BLaER1 treated with 17β-estradiol and CSF1 and Interleukin-3, amounts not matched to agents 10 nM and 100 nM (cell line): ENCODE data around the gene IFT80.

Source experiments
- H3K27ac ChIP-seq, 11 experiments: shearing (Covaris generic); formaldehyde crosslinking; 2 replicates each; pipeline ENCODE4 v1.8.1; 2022
- H3K27me3 ChIP-seq, 11 experiments: shearing (Covaris generic); formaldehyde crosslinking; 2 replicates each; pipeline ENCODE4 v1.8.1; 2022
- H3K36me3 ChIP-seq, 11 experiments: shearing (Covaris generic); formaldehyde crosslinking; 2 replicates each; pipeline ENCODE4 v1.8.1; 2022
- H3K4me1 ChIP-seq, 10 experiments: shearing (Covaris generic); formaldehyde crosslinking; 2 replicates each; pipeline ENCODE4 v1.8.1; 2022
- H3K4me2 ChIP-seq, 11 experiments: shearing (Covaris generic); formaldehyde crosslinking; 2 replicates each; pipeline ENCODE4 v1.8.1; 2022
- H3K4me3 ChIP-seq, 10 experiments: shearing (Covaris generic); formaldehyde crosslinking; 2 replicates each; pipeline ENCODE4 v1.8.1; 2022
- H3K9ac ChIP-seq, 11 experiments: shearing (Covaris generic); formaldehyde crosslinking; 2 replicates each; pipeline ENCODE4 v1.8.1; 2022
- H3K9me3 ChIP-seq, 11 experiments: shearing (Covaris generic); formaldehyde crosslinking; replicated peaks in 1 of 11; 2 replicates each; pipeline ENCODE4 v1.8.1; 2022
- H4K20me1 ChIP-seq, 11 experiments: shearing (Covaris generic); formaldehyde crosslinking; 2 replicates each; pipeline ENCODE4 v1.8.1; 2022
- Cebpa-rat ChIP-seq, 11 experiments: shearing (Covaris generic); IDR thresholded peaks; 2 replicates each; pipeline ENCODE4 v1.8.1; 2022

IFT80 gene

GRCh38 chr3:160227419-160227818, 171.6 kb downstream of the IFT80 start:
- no peak overlapping the region for H3K9ac ChIP-seq
- peaks cover 35 to 53% (median 42%) of the 10 kb centered on the region in 11 experiments for H3K27me3 ChIP-seq
- H3K27ac ChIP-seq = no peak overlapping the region
- H3K36me3 ChIP-seq = no peaks in the 10 kb centered on the region
- H3K9me3 ChIP-seq = peaks cover 0 to 7% (median 0%) of the 10 kb centered on the region in 11 experiments; a peak in 2 of 22 replicates
- peaks cover 0 to 14% (median 8%) of the 10 kb centered on the region in 10 experiments; a peak in 17 of 20 replicates for H3K4me1 ChIP-seq
- no peak overlapping the region for H3K4me2 ChIP-seq
- TF ChIP-seq Cebpa-rat (IDR thresholded peaks at IDR 0.05) = no peak
- H3K4me3 ChIP-seq = no peak overlapping the region
- peaks cover 0 to 5% (median 0%) of the 10 kb centered on the region in 11 experiments; a peak in 2 of 22 replicates for H4K20me1 ChIP-seq

DNA sequence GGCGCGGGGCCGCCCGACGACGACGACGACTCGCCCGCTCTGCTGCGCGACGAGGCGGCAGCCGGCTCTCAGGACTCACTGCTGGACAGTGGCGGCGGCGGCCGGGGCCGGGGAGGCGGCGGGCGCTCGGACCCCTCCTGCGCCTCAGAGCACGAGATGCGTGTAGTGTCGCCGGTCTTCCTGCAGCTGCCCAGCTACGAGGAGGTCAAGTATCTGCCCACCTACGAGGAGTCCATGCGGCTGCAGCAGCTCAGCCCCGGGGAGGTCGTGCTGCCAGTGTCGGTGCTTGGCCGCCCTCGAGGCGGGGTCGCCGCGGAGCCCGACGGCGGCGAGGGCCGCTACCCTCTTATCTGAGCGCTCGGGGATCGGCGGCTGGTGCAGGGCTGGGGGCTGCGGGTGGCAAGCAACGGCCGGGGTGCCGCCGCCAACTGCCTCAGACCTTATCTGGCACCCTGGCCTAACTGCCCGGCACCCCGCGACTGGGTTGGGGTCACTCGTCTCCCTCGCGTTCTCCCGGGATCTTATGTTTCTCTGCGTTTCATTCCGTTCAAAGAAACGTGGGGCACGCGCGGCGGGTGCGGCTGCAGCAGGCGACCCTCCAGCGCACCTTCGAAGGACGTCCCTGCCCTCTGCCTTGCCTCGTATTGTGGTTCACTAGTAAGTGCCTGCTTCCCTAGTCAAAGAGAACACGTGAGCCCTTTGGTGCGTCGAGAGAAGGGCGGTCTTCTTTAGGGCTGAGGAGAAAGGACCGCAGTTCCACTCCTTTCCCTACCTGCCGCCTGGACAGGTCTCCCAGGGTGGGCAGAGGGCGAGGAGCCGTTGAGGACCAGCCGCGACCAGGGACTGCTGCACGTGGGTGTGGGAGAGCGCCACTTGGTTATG, 172.8 kb downstream of the IFT80 start:
- H3K4me2 ChIP-seq = peak overlapping the region; percentile 95 to 100 (median 98)
- no peak overlapping the region for H3K27ac ChIP-seq
- H3K36me3 ChIP-seq = no peaks in the 10 kb centered on the region
- TF ChIP-seq Cebpa-rat (IDR thresholded peaks at IDR 0.05) = no peak
- peaks cover 0 to 5% (median 0%) of the 10 kb centered on the region in 11 experiments; a peak in 2 of 22 replicates for H4K20me1 ChIP-seq
- peak overlapping the region in 8 of 11 experiments; percentile 53 to 79 (median 70); a peak in 8 of 22 replicates for H3K9ac ChIP-seq
- H3K27me3 ChIP-seq = peaks cover 35 to 53% (median 42%) of the 10 kb centered on the region in 11 experiments
- H3K4me1 ChIP-seq = peaks cover 0 to 14% (median 8%) of the 10 kb centered on the region in 10 experiments; a peak in 17 of 20 replicates
- H3K4me3 ChIP-seq = peak overlapping the region; percentile 63 to 79 (median 70)
- peaks cover 0 to 7% (median 0%) of the 10 kb centered on the region in 11 experiments; a peak in 2 of 22 replicates for H3K9me3 ChIP-seq

GRCh38 chr3:160225176-160226025, 173.6 kb downstream of the IFT80 start, which contains the start of gene C3orf80:
Gene C3orf80 (plus strand): TSS chr3:160225422. CDS start chr3:160225636, 214 bp downstream.
- H3K9ac ChIP-seq = peak within 1 kb of the TSS; percentile 53 to 79 (median 70); a peak in 20 of 22 replicates
- H3K27me3 ChIP-seq = peaks cover 35 to 53% (median 42%) of the 10 kb centered on the region in 11 experiments
- H4K20me1 ChIP-seq = peaks cover 0 to 5% (median 0%) of the 10 kb centered on the region in 11 experiments; a peak in 2 of 22 replicates
- no peaks in the 10 kb centered on the region for H3K36me3 ChIP-seq
- H3K27ac ChIP-seq = peak within 1 kb of the TSS in 3 of 11 experiments; percentile 15 to 43 (median 33); a peak in 3 of 22 replicates
- peak within 1 kb of the TSS; percentile 63 to 79 (median 70) for H3K4me3 ChIP-seq
- H3K9me3 ChIP-seq = peaks cover 0 to 7% (median 0%) of the 10 kb centered on the region in 11 experiments; a peak in 2 of 22 replicates
- no peak for TF ChIP-seq Cebpa-rat (IDR thresholded peaks at IDR 0.05)
- peaks cover 0 to 14% (median 8%) of the 10 kb centered on the region in 10 experiments; a peak in 17 of 20 replicates for H3K4me1 ChIP-seq
- peak within 1 kb of the TSS; percentile 95 to 100 (median 98) for H3K4me2 ChIP-seq

GRCh38 chr3:160224811-160225175, 174.2 kb downstream of the IFT80 start:
- peaks cover 0 to 14% (median 8%) of the 10 kb centered on the region in 10 experiments; a peak in 17 of 20 replicates for H3K4me1 ChIP-seq
- H3K27ac ChIP-seq = no peak overlapping the region
- H3K9ac ChIP-seq = peak overlapping the region in 9 of 11 experiments; percentile 54 to 79 (median 71); a peak in 15 of 22 replicates
- H4K20me1 ChIP-seq = peaks cover 0 to 5% (median 0%) of the 10 kb centered on the region in 11 experiments; a peak in 2 of 22 replicates
- H3K9me3 ChIP-seq = peaks cover 0 to 7% (median 0%) of the 10 kb centered on the region in 11 experiments; a peak in 2 of 22 replicates
- H3K4me3 ChIP-seq = peak overlapping the region; percentile 63 to 79 (median 70)
- H3K36me3 ChIP-seq = no peaks in the 10 kb centered on the region
- H3K27me3 ChIP-seq = peaks cover 35 to 53% (median 42%) of the 10 kb centered on the region in 11 experiments
- peak overlapping the region; percentile 95 to 100 (median 98) for H3K4me2 ChIP-seq
- TF ChIP-seq Cebpa-rat (IDR thresholded peaks at IDR 0.05) = no peak

DNA sequence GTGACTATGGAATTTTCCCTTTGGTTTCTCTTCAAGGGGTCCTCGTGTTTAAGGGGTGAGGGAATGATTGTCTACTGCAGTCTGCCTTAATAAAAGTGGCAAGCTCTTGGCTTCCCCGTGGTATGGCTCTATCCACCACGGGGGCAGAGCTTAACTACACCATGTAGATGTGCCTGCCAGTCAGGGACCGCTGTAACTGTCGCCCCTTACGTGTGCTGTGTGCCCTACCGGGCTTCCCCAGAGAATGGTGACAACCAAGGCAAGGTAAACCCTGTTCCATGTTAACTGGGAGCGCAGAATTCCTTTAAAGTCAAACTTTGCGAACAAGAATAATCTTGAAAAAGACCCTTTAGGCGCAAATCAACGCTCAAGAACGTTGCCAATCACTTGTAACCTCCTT, 174.8 kb downstream of the IFT80 start:
- TF ChIP-seq Cebpa-rat (IDR thresholded peaks at IDR 0.05) = no peak
- Histone ChIP-seq H3K4me1 (peaks cover 0 to 14% (median 8%) of the 10 kb centered on the region in 10 experiments; a peak in 17 of 20 replicates), H3K4me2 (no peak overlapping the region)

GRCh38 chr3:160221019-160221418, 178.0 kb downstream of the IFT80 start:
- TF ChIP-seq Cebpa-rat (IDR thresholded peaks at IDR 0.05) = no peak
- Histone ChIP-seq H3K27ac (no peak overlapping the region), H3K36me3 (no peaks in the 10 kb centered on the region), H3K4me2 (no peak overlapping the region), H3K9ac (no peak overlapping the region), H3K27me3 (peaks cover 23 to 36% (median 31%) of the 10 kb centered on the region in 11 experiments), H4K20me1 (peaks cover 0 to 1% (median 0%) of the 10 kb centered on the region in 11 experiments; a peak in 2 of 22 replicates), H3K4me1 (peaks cover 0 to 9% (median 4%) of the 10 kb centered on the region in 10 experiments; a peak in 17 of 20 replicates), H3K9me3 (peaks cover 0 to 2% (median 0%) of the 10 kb centered on the region in 11 experiments; a peak in 1 of 22 replicates), H3K4me3 (no peak overlapping the region)

More for the DNA sequence above, 174.8 kb downstream of the IFT80 start:
- H3K27ac ChIP-seq = no peak overlapping the region
- H3K36me3 ChIP-seq = no peaks in the 10 kb centered on the region
- H4K20me1 ChIP-seq = peaks cover 0 to 5% (median 0%) of the 10 kb centered on the region in 11 experiments; a peak in 2 of 22 replicates
- H3K9ac ChIP-seq = no peak overlapping the region
- peaks cover 35 to 53% (median 42%) of the 10 kb centered on the region in 11 experiments for H3K27me3 ChIP-seq
- no peak overlapping the region for H3K4me3 ChIP-seq
- peaks cover 0 to 7% (median 0%) of the 10 kb centered on the region in 11 experiments; a peak in 2 of 22 replicates for H3K9me3 ChIP-seq

DNA sequence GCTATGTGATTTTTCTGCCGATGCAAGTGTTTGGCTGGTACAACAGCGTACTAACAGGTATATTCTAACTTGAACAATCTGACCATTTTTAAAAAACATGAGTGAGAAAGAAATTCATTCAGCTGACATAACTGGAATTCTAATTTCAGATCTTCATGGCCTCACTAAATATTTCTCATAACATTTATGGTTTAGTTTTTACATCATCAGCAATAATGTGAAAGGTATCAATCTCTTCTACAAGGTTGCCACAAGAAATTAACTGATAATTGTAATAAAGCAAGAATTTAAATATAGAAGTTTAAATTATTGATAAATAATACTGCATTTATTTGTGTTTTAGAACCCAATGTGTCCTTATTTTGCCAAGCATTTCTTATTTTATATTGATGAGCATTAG, 179.0 kb downstream of the IFT80 start:
- Histone ChIP-seq H3K27me3 (peaks cover 13 to 26% (median 21%) of the 10 kb centered on the region in 11 experiments), H3K9me3 (no peaks in the 10 kb centered on the region), H3K9ac (no peak overlapping the region), H3K4me1 (peaks cover 0 to 4% (median 0%) of the 10 kb centered on the region in 10 experiments; a peak in 2 of 20 replicates), H3K27ac (no peak overlapping the region; a peak in 1 of 22 replicates), H3K4me3 (no peak overlapping the region), H3K4me2 (no peak overlapping the region), H4K20me1 (no peaks in the 10 kb centered on the region; a peak in 1 of 22 replicates), H3K36me3 (no peaks in the 10 kb centered on the region)
- TF ChIP-seq Cebpa-rat (IDR thresholded peaks at IDR 0.05) = no peak

DNA sequence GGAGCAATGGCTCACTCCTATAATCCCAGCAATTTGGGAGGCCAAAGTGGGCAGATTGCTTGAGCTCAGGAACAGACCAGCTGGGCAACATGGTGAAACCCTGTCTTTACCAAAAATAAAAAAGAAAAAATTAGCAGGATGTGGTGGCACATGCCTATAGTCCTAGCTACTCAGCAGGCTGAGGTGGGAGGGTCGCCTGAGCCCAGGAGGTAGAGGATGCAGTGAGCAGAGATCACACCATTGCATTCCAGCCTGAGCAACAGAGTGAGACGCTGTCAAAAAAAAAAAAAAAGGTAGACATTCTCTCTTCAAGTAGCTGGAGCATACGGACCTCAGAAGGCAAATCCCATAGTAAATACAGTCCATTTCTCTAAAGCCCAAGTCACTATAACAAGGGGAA, 180.9 kb downstream of the IFT80 start:
- H3K27me3 ChIP-seq = peaks cover 0 to 7% (median 3%) of the 10 kb centered on the region in 11 experiments; a peak in 15 of 22 replicates
- H3K4me1 ChIP-seq = no peaks in the 10 kb centered on the region
- no peaks in the 10 kb centered on the region for H3K36me3 ChIP-seq
- no peak for TF ChIP-seq Cebpa-rat (IDR thresholded peaks at IDR 0.05)
- no peaks in the 10 kb centered on the region for H3K9me3 ChIP-seq
- H3K9ac ChIP-seq = no peak overlapping the region
- H3K4me2 ChIP-seq = no peak overlapping the region
- no peaks in the 10 kb centered on the region for H4K20me1 ChIP-seq
- no peak overlapping the region for H3K27ac ChIP-seq
- no peak overlapping the region for H3K4me3 ChIP-seq
